Measurements from ENCODE around the gene DPEP2NB. TPM values are rescaled to one million over a fixed set of nuclear protein-coding genes. Genes with fewer than 3 reads are reported as not detected.
"Not testable (repeated sequence)": the region's sequence is repeated elsewhere in the genome, so short reads cannot be mapped to it uniquely, and the experiment has no call there.

Gene DPEP2NB
- total RNA-seq, 1 donor from 2014 or later, result not detected

DNA sequence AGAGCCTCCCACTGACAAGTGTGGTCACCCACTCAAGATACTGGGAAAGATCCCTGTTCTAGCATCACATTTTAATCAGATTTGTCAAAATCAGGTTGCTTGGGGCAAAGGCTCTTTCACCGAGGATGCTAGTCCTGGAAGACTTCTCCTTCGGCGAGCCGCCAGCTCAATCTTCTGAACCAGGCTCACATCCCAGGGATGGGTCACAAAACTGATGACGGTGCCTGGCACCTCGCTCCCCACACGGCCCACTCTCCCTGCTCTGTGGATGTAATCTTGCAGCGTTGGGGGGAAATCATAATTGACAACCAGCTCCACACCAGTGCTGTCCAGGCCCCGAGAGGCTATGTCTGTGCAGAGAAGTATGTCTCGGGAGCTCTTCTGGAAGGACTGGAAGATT is 5.8 kb upstream of the DPEP2NB start:
- peaks cover 31% of the 10 kb centered on the region for H3K4me1 Mint-ChIP-seq
- ChIA-PET CTCF (interaction anchor here (0.8 to 1.9 kb wide), 4 partner anchors 16 to 205 kb away, joined by 3 to 6 read pairs (median 5); no protein-coding TSS in a partner anchor), POLR2A (interaction anchor here (0.8 to 3.5 kb wide), 7 partner anchors 10 to 173 kb away, joined by 3 to 47 read pairs (median 26); partner anchors contain the start of genes DPEP2 and PSMB10)
- H3K27me3 Mint-ChIP-seq, result no peaks in the 10 kb centered on the region
- H3K4me3 Mint-ChIP-seq, result peak overlapping the region; percentile 99
- no peak for DNase-seq
- peaks cover 32% of the 10 kb centered on the region for H3K36me3 Mint-ChIP-seq (ENCODE audit: low read depth)
- TF ChIP-seq, protein P1, sequence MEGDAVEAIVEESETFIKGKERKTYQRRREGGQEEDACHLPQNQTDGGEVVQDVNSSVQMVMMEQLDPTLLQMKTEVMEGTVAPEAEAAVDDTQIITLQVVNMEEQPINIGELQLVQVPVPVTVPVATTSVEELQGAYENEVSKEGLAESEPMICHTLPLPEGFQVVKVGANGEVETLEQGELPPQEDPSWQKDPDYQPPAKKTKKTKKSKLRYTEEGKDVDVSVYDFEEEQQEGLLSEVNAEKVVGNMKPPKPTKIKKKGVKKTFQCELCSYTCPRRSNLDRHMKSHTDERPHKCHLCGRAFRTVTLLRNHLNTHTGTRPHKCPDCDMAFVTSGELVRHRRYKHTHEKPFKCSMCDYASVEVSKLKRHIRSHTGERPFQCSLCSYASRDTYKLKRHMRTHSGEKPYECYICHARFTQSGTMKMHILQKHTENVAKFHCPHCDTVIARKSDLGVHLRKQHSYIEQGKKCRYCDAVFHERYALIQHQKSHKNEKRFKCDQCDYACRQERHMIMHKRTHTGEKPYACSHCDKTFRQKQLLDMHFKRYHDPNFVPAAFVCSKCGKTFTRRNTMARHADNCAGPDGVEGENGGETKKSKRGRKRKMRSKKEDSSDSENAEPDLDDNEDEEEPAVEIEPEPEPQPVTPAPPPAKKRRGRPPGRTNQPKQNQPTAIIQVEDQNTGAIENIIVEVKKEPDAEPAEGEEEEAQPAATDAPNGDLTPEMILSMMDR (IDR thresholded peaks at IDR 0.05), result no peak
- intact Hi-C loops (cut with micrococcal nuclease), result no loop called here
- ATAC-seq (ENCODE audit: low read depth), result no peak
- no peak overlapping the region for H3K27ac Mint-ChIP-seq
- H3K9me3 Mint-ChIP-seq, result no peaks in the 10 kb centered on the region

DNA sequence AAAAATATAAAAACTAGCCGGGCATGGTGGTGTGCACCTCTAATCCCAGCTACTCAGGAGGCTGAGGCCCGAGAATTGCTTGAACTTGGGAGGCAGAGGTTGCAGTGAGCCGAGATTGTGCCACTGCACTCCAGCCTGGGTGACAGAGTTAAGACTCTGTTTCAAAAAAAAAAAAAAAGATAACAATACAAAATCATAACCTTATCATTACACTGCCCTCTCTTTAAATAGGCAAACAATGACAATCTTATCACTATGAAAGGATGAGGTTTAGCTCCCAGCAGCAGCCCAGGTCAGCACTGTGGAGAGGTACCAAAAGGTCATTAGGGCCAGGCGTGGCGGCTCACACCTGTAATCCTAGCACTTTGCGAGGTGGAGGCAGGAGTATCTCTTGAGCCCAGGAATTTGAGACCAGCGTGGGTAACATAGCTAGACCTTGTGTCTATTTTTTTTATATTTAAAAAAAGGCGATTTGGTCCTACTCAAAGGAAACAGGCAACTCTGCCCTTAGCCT is 3.5 kb upstream of the DPEP2NB start:
- Mint-ChIP-seq H3K36me3 (ENCODE audit: low read depth) (peaks cover 24% of the 10 kb centered on the region), H3K9me3 (no peaks in the 10 kb centered on the region), H3K4me3 (no peak overlapping the region), H3K27me3 (no peaks in the 10 kb centered on the region), H3K27ac (no peak overlapping the region), H3K4me1 (peaks cover 30% of the 10 kb centered on the region)
- CTCF ChIA-PET, result no interaction called here
- no peak for DNase-seq
- TF ChIP-seq, protein P1 (IDR thresholded peaks at IDR 0.05), result no peak
- POLR2A ChIA-PET, result interaction anchor here (0.5 to 0.8 kb wide), 3 partner anchors 14 to 557 kb away, joined by 3 to 7 read pairs (median 4); no protein-coding TSS in a partner anchor
- intact Hi-C loops (cut with micrococcal nuclease), result no loop called here
- ATAC-seq (ENCODE audit: low read depth), result no peak

DNA sequence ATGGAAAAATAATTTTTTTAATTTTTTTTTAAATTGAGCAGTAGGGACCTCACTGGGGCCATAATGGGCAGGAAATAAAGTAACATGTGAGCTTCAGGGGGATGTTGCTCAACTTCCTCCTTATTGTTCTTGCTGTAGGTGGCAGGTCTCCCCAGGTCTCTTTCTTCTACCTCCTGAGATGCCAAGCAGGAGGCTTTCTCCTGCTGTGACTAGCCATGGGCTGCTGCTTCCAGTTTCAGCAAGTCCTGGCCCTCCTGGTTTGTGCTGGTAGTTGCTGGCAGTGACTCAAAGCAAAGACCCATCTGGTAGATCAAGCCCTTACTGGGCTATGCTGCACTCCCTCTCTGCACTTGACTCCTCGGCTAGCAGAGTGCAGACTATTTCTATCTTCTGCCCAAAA is 2.3 kb downstream of the DPEP2NB start:
- ChIA-PET CTCF (interaction anchor here (0.7 kb wide), 1 partner anchor 9 kb away, joined by 3 read pairs; no protein-coding TSS in a partner anchor), POLR2A (interaction anchor here (0.7 to 1.0 kb wide), 5 partner anchors 13 to 488 kb away, joined by 3 to 4 read pairs (median 3); no protein-coding TSS in a partner anchor)
- no peaks in the 10 kb centered on the region for H3K27me3 Mint-ChIP-seq

DNA sequence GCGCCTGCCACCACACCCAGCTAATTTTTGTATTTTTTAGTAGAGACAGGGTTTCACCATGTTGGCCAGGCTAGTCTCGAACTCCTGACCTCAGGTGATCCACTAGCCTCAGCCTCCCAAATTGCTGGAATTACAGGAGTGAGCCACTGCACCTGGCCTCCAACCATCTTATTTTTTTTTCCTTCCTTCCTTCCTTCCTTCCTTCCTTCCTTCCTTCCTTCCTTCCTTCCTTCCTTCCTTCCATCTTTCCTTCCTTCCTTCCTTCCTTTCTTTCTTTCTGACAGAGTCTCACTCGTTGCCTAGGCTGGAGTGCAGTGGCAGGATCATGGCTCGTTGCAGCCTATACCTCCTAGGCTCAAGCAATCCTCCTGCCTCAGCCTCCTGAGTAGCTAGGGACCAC is 5.8 kb downstream of the DPEP2NB start:
- ATAC-seq (ENCODE audit: low read depth); H3K27ac Mint-ChIP-seq; H3K4me3 Mint-ChIP-seq; H3K9me3 Mint-ChIP-seq; H3K27me3 Mint-ChIP-seq; DNase-seq; POLR2A ChIA-PET; H3K36me3 Mint-ChIP-seq (ENCODE audit: low read depth); CTCF ChIA-PET; intact Hi-C loops (cut with micrococcal nuclease): not testable (repeated sequence)
- H3K4me1 Mint-ChIP-seq, result peaks cover 27% of the 10 kb centered on the region

More for the DNA sequence above, 2.3 kb downstream of the DPEP2NB start:
- TF ChIP-seq, protein P1 (IDR thresholded peaks at IDR 0.05), result no peak
- no peak overlapping the region for H3K27ac Mint-ChIP-seq
- no peak overlapping the region for H3K4me3 Mint-ChIP-seq
- intact Hi-C loops (cut with micrococcal nuclease), result no loop called here
- H3K9me3 Mint-ChIP-seq, result no peaks in the 10 kb centered on the region
- H3K36me3 Mint-ChIP-seq (ENCODE audit: low read depth), result no peaks in the 10 kb centered on the region
- DNase-seq (no peak), ATAC-seq (ENCODE audit: low read depth) (no peak)
- H3K4me1 Mint-ChIP-seq, result peaks cover 11% of the 10 kb centered on the region

DNA sequence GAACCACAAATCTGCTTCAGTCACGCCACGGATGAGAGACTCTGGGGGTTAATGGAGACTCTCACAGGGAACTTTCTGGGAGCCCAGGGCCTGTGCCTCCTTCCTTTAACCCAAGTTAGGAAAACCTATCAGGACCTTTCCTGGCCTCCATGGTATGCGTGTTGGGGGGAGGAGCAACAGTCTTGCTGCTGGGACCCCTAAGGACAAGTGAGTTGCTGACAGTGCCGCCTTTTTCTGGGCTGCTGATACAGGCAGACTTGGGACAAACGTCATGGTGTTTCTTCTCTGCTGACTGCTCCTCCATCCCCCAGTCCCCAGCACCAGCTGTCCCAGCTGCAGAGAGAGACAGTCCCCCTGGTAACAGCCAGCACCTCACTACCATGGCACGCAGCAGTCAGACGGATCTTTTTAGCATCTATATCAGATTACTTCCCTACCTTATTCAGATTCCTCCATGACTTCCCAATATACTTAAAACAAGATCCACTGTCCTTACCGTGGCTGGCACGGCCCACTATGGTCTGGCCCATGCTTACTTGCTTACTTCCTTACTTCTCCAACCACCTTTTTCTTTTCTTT is 6.5 kb downstream of the DPEP2NB start:
- POLR2A ChIA-PET, result no interaction called here
- no peak overlapping the region for H3K27ac Mint-ChIP-seq
- CTCF ChIA-PET, result no interaction called here

More for the DNA sequence above, 6.5 kb downstream of the DPEP2NB start:
- DNase-seq (no peak), ATAC-seq (ENCODE audit: low read depth) (no peak)
- TF ChIP-seq, protein P1 (IDR thresholded peaks at IDR 0.05), result no peak
- intact Hi-C loops (cut with micrococcal nuclease), result no loop called here
- Mint-ChIP-seq H3K27me3 (no peaks in the 10 kb centered on the region), H3K4me3 (no peak overlapping the region), H3K36me3 (ENCODE audit: low read depth) (no peaks in the 10 kb centered on the region), H3K4me1 (peaks cover 32% of the 10 kb centered on the region), H3K9me3 (no peaks in the 10 kb centered on the region)

Measured in activated B cell treated with CpG ODN at 0.5 μM for 24 hours (primary cell).